PC-9 (cell line): ENCODE data around the gene SLC9A9.

Source experiments
- CTCF ChIP-seq: fragments of 200-600 bp; sonication (generic); conservative IDR thresholded peaks from 2 replicates; pipeline ENCODE4 v1.6.1; 2017; ENCODE audit warnings: mixed run types, antibody characterized with exemption, mild to moderate bottlenecking, moderate library complexity
- EZH2 ChIP-seq: fragments of 200-600 bp; sonication (generic); IDR thresholded peaks from 2 replicates; pipeline ENCODE4 v1.8.0; 2017; ENCODE audit warnings: antibody characterized with exemption, low read depth

GRCh38 chr3:143822374-143822773 is 25.9 kb downstream of the SLC9A9 start:
- TF ChIP-seq CTCF (no peak), EZH2 (no peak)
